Measurements from ENCODE around the gene TSPAN9. TPM values are rescaled to one million over a fixed set of nuclear protein-coding genes. Genes with fewer than 3 reads are reported as not detected.

The TSPAN9 gene
- total and polyA plus RNA-seq, 2 of the 4 experiments (the other 2 are of a cell fraction) = 17.7 to 39.1 TPM

DNA sequence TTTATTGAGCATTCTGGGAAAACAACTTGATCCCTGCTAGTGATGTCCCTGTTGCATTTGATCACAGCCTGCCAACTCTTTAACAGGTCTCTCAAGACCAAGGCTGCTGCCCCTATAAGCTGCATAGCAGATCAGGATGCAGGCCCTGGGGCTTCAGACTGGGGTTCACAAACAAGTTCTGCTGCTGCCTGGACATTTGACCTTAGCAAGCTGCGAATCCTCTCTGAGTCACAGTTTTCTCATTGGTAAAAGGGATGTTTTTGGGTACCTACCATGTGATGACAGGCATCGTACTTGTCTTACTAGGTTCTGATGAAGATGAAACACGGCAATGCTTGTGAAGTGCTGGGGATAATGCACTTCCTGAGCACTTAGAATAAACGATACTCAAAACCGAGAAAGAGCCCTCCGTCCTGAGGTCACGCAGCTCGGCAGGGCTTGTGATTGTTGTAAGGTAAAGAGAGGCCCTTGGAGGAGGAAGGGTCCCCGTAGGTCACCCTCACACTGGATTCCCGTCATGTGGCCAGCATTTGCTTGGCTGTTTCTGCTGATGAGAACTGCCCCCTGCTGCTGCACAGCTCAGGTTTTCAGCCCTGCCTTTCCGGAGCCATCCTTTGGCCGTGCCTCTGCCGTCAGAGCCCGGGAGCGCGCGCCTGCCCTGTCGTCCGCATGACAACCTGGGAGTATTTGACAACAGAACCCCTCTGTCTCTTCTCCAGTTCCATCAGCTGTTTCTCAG, 39.1 kb downstream of the TSPAN9 start:
- peak overlapping the region; percentile 6; the same call in 1 of the 2 replicates for H3K18ac ChIP-seq (ENCODE audit: low read depth, low read length)
- DNase-seq = peak; percentile 40
- no TSS peak for BruUV-seq (replicated peaks)
- H3K9ac ChIP-seq (ENCODE audit: low read depth, low read length) = no peak overlapping the region
- no peak overlapping the region for H3K4me3 ChIP-seq (ENCODE audit: insufficient read depth, low read depth, low read length)
- H2BK15ac ChIP-seq (ENCODE audit: low read depth, low read length) = peak overlapping the region; percentile 71; the same call in 2 of the 3 replicates
- peak overlapping the region; percentile 62 for H4K91ac ChIP-seq (ENCODE audit: insufficient read depth, low read depth, low read length)
- H2BK120ac ChIP-seq (ENCODE audit: low read depth, low read length) = peak overlapping the region; percentile 79
- peak overlapping the region; percentile 93 for H2AK5ac ChIP-seq (ENCODE audit: low read depth, low read length)
- no peak overlapping the region for H4K5ac ChIP-seq (ENCODE audit: low read depth, low read length)
- H3K27me3 ChIP-seq (ENCODE audit: control insufficient read depth, insufficient read depth, low read length) = no peaks in the 10 kb centered on the region
- no peaks in the 10 kb centered on the region for H3K36me3 ChIP-seq (ENCODE audit: control insufficient read depth, insufficient read depth, low read length)
- no peak overlapping the region for H3K23ac ChIP-seq (ENCODE audit: low read depth, low read length)
- ChIA-PET POLR2A (ENCODE audit: unreplicated experiment) (no interaction called here), CTCF (no interaction called here)
- H3K14ac ChIP-seq (replicated peaks; ENCODE audit: low read depth, low read length) = peak overlapping the region; percentile 95
- no peak for ATAC-seq (ENCODE audit: low read depth)
- peak overlapping the region; percentile 19 for H2AFZ ChIP-seq (replicated peaks; ENCODE audit: low read length, poor library complexity)
- intact Hi-C loops (cut with micrococcal nuclease) (loop anchor here (5.0 kb wide), 1 partner anchor 39 kb away; the partner anchor contains the start of gene TSPAN9), dilution Hi-C loops (cut with HindIII; ENCODE audit: low sequenced_read_pairs, unreplicated experiment) (no loop called here), in situ Hi-C loops (cut with MboI; ENCODE audit: low sequenced_read_pairs) (no loop called here)
- peak overlapping the region; percentile 56 for H2BK5ac ChIP-seq (ENCODE audit: low read depth, low read length, poor library complexity, severe bottlenecking)
- peak overlapping the region; percentile 91 for H3K4ac ChIP-seq (ENCODE audit: low read depth, low read length)
- peaks cover 5 to 38% of the 10 kb centered on the region in 2 experiments; a peak in 3 of 4 replicates for H3K79me1 ChIP-seq (ENCODE audit: low read depth in 1 of 2, low read length in 2 of 2)
- H3K56ac ChIP-seq (ENCODE audit: extremely low read depth, insufficient read depth, low read length) = no peak overlapping the region
- no peak overlapping the region for H3K27ac ChIP-seq (ENCODE audit: insufficient read depth, low read length)
- H3K9me1 ChIP-seq (ENCODE audit: insufficient read depth, low read length) = peaks cover 15% of the 10 kb centered on the region
- 80% methylated on average over 10 of the region's 19 CpGs; no CpG with 5 or more reads in 1 of the 2 experiments for WGBS, 2 experiments (ENCODE audit: extremely low coverage in 2 of 2, insufficient read length in 1 of 2)
- H3K4me1 ChIP-seq (ENCODE audit: control insufficient read depth, insufficient read depth, low read length) = peaks cover 24% of the 10 kb centered on the region
- peak overlapping the region; percentile 68 for H2AK9ac ChIP-seq (replicated peaks; ENCODE audit: low read depth, low read length, poor library complexity)
- peak overlapping the region; percentile 73; the same call in 1 of the 2 replicates for H2BK20ac ChIP-seq (ENCODE audit: low read depth, low read length)
- peak overlapping the region; percentile 13 to 91; a peak in 2 of 4 replicates for H4K8ac ChIP-seq (ENCODE audit: low read depth in 2 of 2, low read length in 2 of 2)
- H4K20me1 ChIP-seq (ENCODE audit: insufficient read depth, low read length) = peaks cover 11% of the 10 kb centered on the region; the same call in 1 of the 2 replicates
- no peaks in the 10 kb centered on the region for H3K9me3 ChIP-seq (ENCODE audit: control insufficient read depth, insufficient read depth, low read length)
- H3K4me2 ChIP-seq (ENCODE audit: low read depth, low read length) = no peak overlapping the region
- no peak for TF ChIP-seq RAD21 (IDR thresholded peaks at IDR 0.05; ENCODE audit: low read length)
- TF ChIP-seq BHLHE40 (IDR thresholded peaks at IDR 0.05; ENCODE audit: low read depth, low read length) = no peak
- no peak for TF ChIP-seq CHD1 (IDR thresholded peaks at IDR 0.05; ENCODE audit: low read depth, low read length)
- TF ChIP-seq NFE2L2 (IDR thresholded peaks at IDR 0.05; ENCODE audit: low read depth, low read length) = no peak
- no peak for TF ChIP-seq SMC3 (IDR thresholded peaks at IDR 0.05; ENCODE audit: low read depth, low read length)
- TF ChIP-seq, protein P1, sequence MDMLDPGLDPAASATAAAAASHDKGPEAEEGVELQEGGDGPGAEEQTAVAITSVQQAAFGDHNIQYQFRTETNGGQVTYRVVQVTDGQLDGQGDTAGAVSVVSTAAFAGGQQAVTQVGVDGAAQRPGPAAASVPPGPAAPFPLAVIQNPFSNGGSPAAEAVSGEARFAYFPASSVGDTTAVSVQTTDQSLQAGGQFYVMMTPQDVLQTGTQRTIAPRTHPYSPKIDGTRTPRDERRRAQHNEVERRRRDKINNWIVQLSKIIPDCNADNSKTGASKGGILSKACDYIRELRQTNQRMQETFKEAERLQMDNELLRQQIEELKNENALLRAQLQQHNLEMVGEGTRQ (IDR thresholded peaks at IDR 0.05; ENCODE audit: low read depth, low read length) = no peak
- no peak for TF ChIP-seq CEBPB (IDR thresholded peaks at IDR 0.05; ENCODE audit: low read depth, low read length)
- no peak for TF ChIP-seq RFX5 (IDR thresholded peaks at IDR 0.05; ENCODE audit: low read depth, low read length)
- TF ChIP-seq, protein P2, sequence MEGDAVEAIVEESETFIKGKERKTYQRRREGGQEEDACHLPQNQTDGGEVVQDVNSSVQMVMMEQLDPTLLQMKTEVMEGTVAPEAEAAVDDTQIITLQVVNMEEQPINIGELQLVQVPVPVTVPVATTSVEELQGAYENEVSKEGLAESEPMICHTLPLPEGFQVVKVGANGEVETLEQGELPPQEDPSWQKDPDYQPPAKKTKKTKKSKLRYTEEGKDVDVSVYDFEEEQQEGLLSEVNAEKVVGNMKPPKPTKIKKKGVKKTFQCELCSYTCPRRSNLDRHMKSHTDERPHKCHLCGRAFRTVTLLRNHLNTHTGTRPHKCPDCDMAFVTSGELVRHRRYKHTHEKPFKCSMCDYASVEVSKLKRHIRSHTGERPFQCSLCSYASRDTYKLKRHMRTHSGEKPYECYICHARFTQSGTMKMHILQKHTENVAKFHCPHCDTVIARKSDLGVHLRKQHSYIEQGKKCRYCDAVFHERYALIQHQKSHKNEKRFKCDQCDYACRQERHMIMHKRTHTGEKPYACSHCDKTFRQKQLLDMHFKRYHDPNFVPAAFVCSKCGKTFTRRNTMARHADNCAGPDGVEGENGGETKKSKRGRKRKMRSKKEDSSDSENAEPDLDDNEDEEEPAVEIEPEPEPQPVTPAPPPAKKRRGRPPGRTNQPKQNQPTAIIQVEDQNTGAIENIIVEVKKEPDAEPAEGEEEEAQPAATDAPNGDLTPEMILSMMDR (conservative IDR thresholded peaks at IDR 0.05; ENCODE audit: low read depth, low read length) = no peak
- TF ChIP-seq MXI1 (IDR thresholded peaks at IDR 0.05; ENCODE audit: borderline replicate concordance, low read depth, low read length) = no peak
- TF ChIP-seq RCOR1 (IDR thresholded peaks at IDR 0.05; ENCODE audit: insufficient replicate concordance, low read length) = no peak
- TF ChIP-seq MAFK (IDR thresholded peaks at IDR 0.05; ENCODE audit: low read depth, low read length) = no peak
- TF ChIP-seq, protein P3, sequence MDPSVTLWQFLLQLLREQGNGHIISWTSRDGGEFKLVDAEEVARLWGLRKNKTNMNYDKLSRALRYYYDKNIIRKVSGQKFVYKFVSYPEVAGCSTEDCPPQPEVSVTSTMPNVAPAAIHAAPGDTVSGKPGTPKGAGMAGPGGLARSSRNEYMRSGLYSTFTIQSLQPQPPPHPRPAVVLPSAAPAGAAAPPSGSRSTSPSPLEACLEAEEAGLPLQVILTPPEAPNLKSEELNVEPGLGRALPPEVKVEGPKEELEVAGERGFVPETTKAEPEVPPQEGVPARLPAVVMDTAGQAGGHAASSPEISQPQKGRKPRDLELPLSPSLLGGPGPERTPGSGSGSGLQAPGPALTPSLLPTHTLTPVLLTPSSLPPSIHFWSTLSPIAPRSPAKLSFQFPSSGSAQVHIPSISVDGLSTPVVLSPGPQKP (IDR thresholded peaks at IDR 0.05; ENCODE audit: borderline replicate concordance, low read depth, low read length) = no peak
- no peak for TF ChIP-seq POLR2A (IDR thresholded peaks at IDR 0.05; ENCODE audit: low read depth, low read length)
- TF ChIP-seq MAZ (IDR thresholded peaks at IDR 0.05; ENCODE audit: borderline replicate concordance, low read depth, low read length) = no peak
